Posterior vena cava (tissue), 2 donors: ENCODE results near the gene AP3S2. TPM values are rescaled to one million over a fixed set of nuclear protein-coding genes. Genes with fewer than 3 reads are reported as not detected.
"Not testable (repeated sequence)": the region's sequence is repeated elsewhere in the genome, so short reads cannot be mapped to it uniquely, and the experiment has no call there.

Experiments
- DNase-seq: peaks from one replicate; pipeline ENCODE4 v3.0.0-alpha.2; 2020; ENCODE audit warnings: low spot score
- intact Hi-C, 2 donors: fragments of 100-400 bp; cut with DNase I; formaldehyde crosslinking; loops; one replicate each; pipeline versions ENCODE4 v1.14.1 to v1.14.2; 2022 to 2023
- total RNA-seq, 2 donors: library from RNA; stranded (reverse); fragmentation: NEBNext Ultra II Directional; extraction: Animal tissue kit (Norgen Biotek cat#: 25700); gene quantifications; one replicate each; pipeline ENCODE4 v1.2.1, GENCODE V29; 2021
- donor health status: DM: yes; HTN: yes; CAD: no.
- donor health status: DM: yes; HTN: yes; CAD: no.

AP3S2 gene
- total RNA-seq, 2 donors from 2014 or later = 28.7 to 31.5 TPM

GRCh38 chr15:89841962-89842361 lies 51.8 kb downstream of the AP3S2 start:
- no peak for DNase-seq
- intact Hi-C loops = no loop called here

GRCh38 chr15:89841306-89841705 lies 52.5 kb downstream of the AP3S2 start:
- DNase-seq = no peak
- intact Hi-C loops = no loop called here

GRCh38 chr15:89839167-89839810 lies 54.5 kb downstream of the AP3S2 start:
- DNase-seq = no peak
- intact Hi-C loops = no loop called here

GRCh38 chr15:89837830-89838178 lies 56.0 kb downstream of the AP3S2 start:
- no peak for DNase-seq
- intact Hi-C loops = no loop called here

GRCh38 chr15:89837134-89837829 lies 56.5 kb downstream of the AP3S2 start:
- intact Hi-C loops = no loop called here
- no peak for DNase-seq

- DNase-seq = no peak
- intact Hi-C loops = no loop called here
These were observed 57.3 kb downstream of the AP3S2 start for GRCh38 chr15:89836267-89837133.

- intact Hi-C loops = no loop called here
- no peak for DNase-seq
These were observed 58.6 kb downstream of the AP3S2 start for GRCh38 chr15:89835176-89835564.

- DNase-seq, intact Hi-C loops: not testable (repeated sequence)
These were observed 59.2 kb downstream of the AP3S2 start for GRCh38 chr15:89834465-89835175.

- DNase-seq = no peak
These were observed 59.8 kb downstream of the AP3S2 start for GRCh38 chr15:89833966-89834365.

GRCh38 chr15:89830639-89831038 lies 63.2 kb downstream of the AP3S2 start:
- intact Hi-C loops = no loop called here
- DNase-seq = no peak

More at GRCh38 chr15:89833966-89834365, 59.8 kb downstream of the AP3S2 start:
- intact Hi-C loops = no loop called here

- intact Hi-C loops = no loop called here
- DNase-seq = no peak
These were observed 64.0 kb downstream of the AP3S2 start for GRCh38 chr15:89829616-89830440.

GRCh38 chr15:89829161-89829560 lies 64.6 kb downstream of the AP3S2 start:
- no peak for DNase-seq
- intact Hi-C loops = no loop called here

GRCh38 chr15:89828281-89829145 lies 65.3 kb downstream of the AP3S2 start:
- peak; percentile 91 for DNase-seq
- intact Hi-C loops = no loop called here

- intact Hi-C loops = no loop called here
- no peak for DNase-seq
These were observed 66.0 kb downstream of the AP3S2 start for GRCh38 chr15:89827829-89828228.

- intact Hi-C loops = no loop called here
- no peak for DNase-seq
These were observed 66.8 kb downstream of the AP3S2 start for GRCh38 chr15:89826671-89827655.

- DNase-seq = peak; percentile 55
These were observed 68.4 kb downstream of the AP3S2 start for GRCh38 chr15:89825271-89825940.

GRCh38 chr15:89824607-89824867 lies 69.3 kb downstream of the AP3S2 start:
- DNase-seq = no peak
- intact Hi-C loops = no loop called here

More at GRCh38 chr15:89825271-89825940, 68.4 kb downstream of the AP3S2 start:
- intact Hi-C loops = no loop called here
